ENCODE data around the gene BPIFB6. TPM values are rescaled to one million over a fixed set of nuclear protein-coding genes. Genes with fewer than 3 reads are reported as not detected.

BPIFB6 gene
- polyA plus RNA-seq, 1 of the 3 experiments (the other 2 are of a cell fraction) = not detected

GRCh38 chr20:33016581-33017109 lies 14.8 kb upstream of the BPIFB6 start (continued):
- TF ChIP-seq, protein P1, sequence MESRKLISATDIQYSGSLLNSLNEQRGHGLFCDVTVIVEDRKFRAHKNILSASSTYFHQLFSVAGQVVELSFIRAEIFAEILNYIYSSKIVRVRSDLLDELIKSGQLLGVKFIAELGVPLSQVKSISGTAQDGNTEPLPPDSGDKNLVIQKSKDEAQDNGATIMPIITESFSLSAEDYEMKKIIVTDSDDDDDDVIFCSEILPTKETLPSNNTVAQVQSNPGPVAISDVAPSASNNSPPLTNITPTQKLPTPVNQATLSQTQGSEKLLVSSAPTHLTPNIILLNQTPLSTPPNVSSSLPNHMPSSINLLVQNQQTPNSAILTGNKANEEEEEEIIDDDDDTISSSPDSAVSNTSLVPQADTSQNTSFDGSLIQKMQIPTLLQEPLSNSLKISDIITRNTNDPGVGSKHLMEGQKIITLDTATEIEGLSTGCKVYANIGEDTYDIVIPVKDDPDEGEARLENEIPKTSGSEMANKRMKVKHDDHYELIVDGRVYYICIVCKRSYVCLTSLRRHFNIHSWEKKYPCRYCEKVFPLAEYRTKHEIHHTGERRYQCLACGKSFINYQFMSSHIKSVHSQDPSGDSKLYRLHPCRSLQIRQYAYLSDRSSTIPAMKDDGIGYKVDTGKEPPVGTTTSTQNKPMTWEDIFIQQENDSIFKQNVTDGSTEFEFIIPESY (IDR thresholded peaks at IDR 0.05; ENCODE audit: borderline replicate concordance, low read depth) = no peak
- no peak for TF ChIP-seq NFIC (IDR thresholded peaks at IDR 0.05; ENCODE audit: borderline replicate concordance)
- TF ChIP-seq EZH2phosphoT487 (IDR thresholded peaks at IDR 0.05; ENCODE audit: borderline replicate concordance, low read depth) = no peak
- TF ChIP-seq, protein P2, sequence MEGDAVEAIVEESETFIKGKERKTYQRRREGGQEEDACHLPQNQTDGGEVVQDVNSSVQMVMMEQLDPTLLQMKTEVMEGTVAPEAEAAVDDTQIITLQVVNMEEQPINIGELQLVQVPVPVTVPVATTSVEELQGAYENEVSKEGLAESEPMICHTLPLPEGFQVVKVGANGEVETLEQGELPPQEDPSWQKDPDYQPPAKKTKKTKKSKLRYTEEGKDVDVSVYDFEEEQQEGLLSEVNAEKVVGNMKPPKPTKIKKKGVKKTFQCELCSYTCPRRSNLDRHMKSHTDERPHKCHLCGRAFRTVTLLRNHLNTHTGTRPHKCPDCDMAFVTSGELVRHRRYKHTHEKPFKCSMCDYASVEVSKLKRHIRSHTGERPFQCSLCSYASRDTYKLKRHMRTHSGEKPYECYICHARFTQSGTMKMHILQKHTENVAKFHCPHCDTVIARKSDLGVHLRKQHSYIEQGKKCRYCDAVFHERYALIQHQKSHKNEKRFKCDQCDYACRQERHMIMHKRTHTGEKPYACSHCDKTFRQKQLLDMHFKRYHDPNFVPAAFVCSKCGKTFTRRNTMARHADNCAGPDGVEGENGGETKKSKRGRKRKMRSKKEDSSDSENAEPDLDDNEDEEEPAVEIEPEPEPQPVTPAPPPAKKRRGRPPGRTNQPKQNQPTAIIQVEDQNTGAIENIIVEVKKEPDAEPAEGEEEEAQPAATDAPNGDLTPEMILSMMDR (IDR thresholded peaks at IDR 0.05) = no peak
- TF ChIP-seq GABPA (IDR thresholded peaks at IDR 0.05; ENCODE audit: low read depth) = no peak
- no peak for TF ChIP-seq IRF3 (IDR thresholded peaks at IDR 0.05; ENCODE audit: low read depth, low read length)
- TF ChIP-seq GATA2 (CRISPR knock-in tag; IDR thresholded peaks at IDR 0.05) = no peak
- no peak for TF ChIP-seq POLR2AphosphoS5 (IDR thresholded peaks at IDR 0.05; ENCODE audit: low read depth, low read length)
- TF ChIP-seq, protein P3, sequence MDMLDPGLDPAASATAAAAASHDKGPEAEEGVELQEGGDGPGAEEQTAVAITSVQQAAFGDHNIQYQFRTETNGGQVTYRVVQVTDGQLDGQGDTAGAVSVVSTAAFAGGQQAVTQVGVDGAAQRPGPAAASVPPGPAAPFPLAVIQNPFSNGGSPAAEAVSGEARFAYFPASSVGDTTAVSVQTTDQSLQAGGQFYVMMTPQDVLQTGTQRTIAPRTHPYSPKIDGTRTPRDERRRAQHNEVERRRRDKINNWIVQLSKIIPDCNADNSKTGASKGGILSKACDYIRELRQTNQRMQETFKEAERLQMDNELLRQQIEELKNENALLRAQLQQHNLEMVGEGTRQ (IDR thresholded peaks at IDR 0.05; ENCODE audit: borderline replicate concordance, low read depth, low read length) = no peak
- no peak for TF ChIP-seq RXRA (IDR thresholded peaks at IDR 0.05; ENCODE audit: borderline replicate concordance, low read depth)
- no peak for TF ChIP-seq SMC3 (IDR thresholded peaks at IDR 0.05; ENCODE audit: low read depth, low read length)
- TF ChIP-seq FOSL2 (IDR thresholded peaks at IDR 0.05; ENCODE audit: borderline replicate concordance, low read depth) = no peak
- TF ChIP-seq YY1 (IDR thresholded peaks at IDR 0.05; ENCODE audit: low read depth) = no peak

- Histone ChIP-seq H3K4me2 (no peak overlapping the region), H3K4me1 (ENCODE audit: control insufficient read depth in 1 of 2, insufficient read depth in 2 of 2, low read depth in 1 of 2, low read length in 1 of 2) (no peaks in the 10 kb centered on the region), H3K9me2 (no peaks in the 10 kb centered on the region), H4K20me1 (ENCODE audit: insufficient read depth) (no peaks in the 10 kb centered on the region), H2AFZ (ENCODE audit: low read depth) (no peak overlapping the region), H3K27ac (ENCODE audit: low read depth in 2 of 2, low read length in 1 of 2) (no peak overlapping the region), H3K79me2 (ENCODE audit: insufficient read depth) (no peaks in the 10 kb centered on the region), H3K27me3 (ENCODE audit: insufficient read depth) (peaks cover 56% of the 10 kb centered on the region), H3K4me3 (ENCODE audit: low read depth in 2 of 2, low read length in 1 of 2) (no peak overlapping the region), H3K9me3 (no peaks in the 10 kb centered on the region), H3F3A (replicated peaks; ENCODE audit: insufficient read depth) (no peaks in the 10 kb centered on the region), H3K36me3 (replicated peaks in 1 of 2; ENCODE audit: control insufficient read depth in 1 of 2, insufficient read depth in 2 of 2, low read length in 1 of 2) (no peaks in the 10 kb centered on the region), H3K9ac (no peak overlapping the region)
- ChIA-PET POLR2A (no interaction called here), CTCF (no interaction called here)
- DNase-seq = no peak
- 25% methylated on average over 7 of the region's 7 CpGs for WGBS (ENCODE audit: low lambda C conversion rate)
- TF ChIP-seq EZH2phosphoT487 (IDR thresholded peaks at IDR 0.05; ENCODE audit: borderline replicate concordance, low read depth) = no peak
- TF ChIP-seq FOXM1 (IDR thresholded peaks at IDR 0.05; ENCODE audit: low read depth) = no peak
- no peak for TF ChIP-seq NFIC (IDR thresholded peaks at IDR 0.05; ENCODE audit: borderline replicate concordance)
- TF ChIP-seq USF1 (IDR thresholded peaks at IDR 0.05; ENCODE audit: borderline replicate concordance, low read depth) = no peak
- TF ChIP-seq TAF1 (IDR thresholded peaks at IDR 0.05; ENCODE audit: borderline replicate concordance, low read depth, low read length) = no peak
- no peak for TF ChIP-seq MEF2A (IDR thresholded peaks at IDR 0.05; ENCODE audit: borderline replicate concordance, low read depth)
- TF ChIP-seq JUND (IDR thresholded peaks at IDR 0.05) = no peak
- no peak for TF ChIP-seq CHD2 (IDR thresholded peaks at IDR 0.05; ENCODE audit: low read length, partially characterized antibody)
- no peak for TF ChIP-seq SIN3A (IDR thresholded peaks at IDR 0.05; ENCODE audit: borderline replicate concordance, low read depth, low read length)
- TF ChIP-seq, protein P2 (IDR thresholded peaks at IDR 0.05) = no peak
- TF ChIP-seq GATA2 (CRISPR knock-in tag; IDR thresholded peaks at IDR 0.05) = no peak
- TF ChIP-seq YY1 (IDR thresholded peaks at IDR 0.05; ENCODE audit: low read depth) = no peak
- no peak for TF ChIP-seq EP300 (IDR thresholded peaks at IDR 0.05; ENCODE audit: borderline replicate concordance in 1 of 2, low read depth in 1 of 2, low read length in 1 of 2)
- TF ChIP-seq TCF12 (IDR thresholded peaks at IDR 0.05) = no peak
- no peak for TF ChIP-seq TEAD4 (IDR thresholded peaks at IDR 0.05; ENCODE audit: borderline replicate concordance, insufficient read depth)
Observed at GRCh38 chr20:33017542-33017941, 13.9 kb upstream of the BPIFB6 start.

Data from SK-N-SH (cell line).